Left lung (tissue), 10 donors: ENCODE measurements around the gene PPME1. TPM values are rescaled to one million over a fixed set of nuclear protein-coding genes. Genes with fewer than 3 reads are reported as not detected.

Source experiments
- ATAC-seq: fragments of 200-7000 bp; cut with Tn5 transposase; one replicate; pipeline ENCODE4 v1.9.1; 2020; ENCODE audit warnings: moderate library complexity
- DNase-seq, 4 donors: peaks; one replicate each; pipeline ENCODE4 v3.0.0-alpha.2; 2013 to 2020
- H3K27ac ChIP-seq, 2 donors: fragments of 200-600 bp; sonication (generic) in 1 of 2; one replicate each; pipeline versions ENCODE4 v1.5.0 to v1.8.0; 2020 to 2021
- H3K27me3 ChIP-seq, 2 donors: fragments of 200-600 bp; sonication (generic) in 1 of 2; one replicate each; pipeline versions ENCODE4 v1.5.0 to v1.8.0; 2020 to 2021
- H3K36me3 ChIP-seq, 2 donors: fragments of 200-600 bp; sonication (generic) in 1 of 2; one replicate each; pipeline versions ENCODE4 v1.5.0 to v1.8.0; 2020 to 2021
- H3K4me1 ChIP-seq, 2 donors: fragments of 200-600 bp; one replicate each; pipeline ENCODE4 v1.8.0; 2021
- H3K4me3 ChIP-seq, 2 donors: fragments of 200-600 bp; sonication (generic) in 1 of 2; one replicate each; pipeline versions ENCODE4 v1.5.0 to v1.8.0; 2020 to 2021; ENCODE audit warnings: mild to moderate bottlenecking in 1 of 2
- H3K9me3 ChIP-seq, 2 donors: fragments of 200-600 bp; sonication (generic) in 1 of 2; one replicate each; pipeline versions ENCODE4 v1.5.0 to v1.8.0; 2020 to 2021
- CTCF ChIP-seq, 2 donors: fragments of 200-600 bp; sonication (generic) in 1 of 2; IDR thresholded peaks; one replicate each; pipeline versions ENCODE4 v1.5.0 to v1.8.0; 2021; ENCODE audit warnings: antibody characterized with exemption in 2 of 2
- intact Hi-C, 2 donors: fragments of 100-400 bp; cut with DNase I; formaldehyde crosslinking; loops; one replicate each; pipeline versions ENCODE4 v1.11.2 to v1.14.2; 2022
- polyA plus RNA-seq, 6 donors: library from polyadenylated mRNA; unstranded; fragments of 120-200 nt; gene quantifications; one replicate each; pipeline ENCODE4 v1.2.1, GENCODE V29; 2013; ENCODE audit not compliant: insufficient read length in 6 of 6
- total RNA-seq, 2 donors: library from RNA; stranded (reverse); fragmentation: NEBNext Ultra II Directional; extraction: Animal tissue kit (Norgen Biotek cat#: 25700); gene quantifications; one replicate each; pipeline ENCODE4 v1.2.1, GENCODE V29; 2021
- donor health status: DM: no; HTN: yes; CAD: no.
- donor health status: DM: no; HTN: no; CAD: no.

The PPME1 gene
- total and polyA plus RNA-seq, 8 donors = 30.8 to 48.0 (median 44.0) TPM

- H3K27ac ChIP-seq = no peak overlapping the region
- H3K4me1 ChIP-seq = peaks cover 0 to 4% of the 10 kb centered on the region in 2 donors
- no peak for TF ChIP-seq CTCF (IDR thresholded peaks at IDR 0.05)
- peaks cover 0 to 16% of the 10 kb centered on the region in 2 donors for H3K36me3 ChIP-seq
- H3K4me3 ChIP-seq = no peak overlapping the region
- H3K27me3 ChIP-seq = no peaks in the 10 kb centered on the region
- H3K9me3 ChIP-seq = no peaks in the 10 kb centered on the region
- DNase-seq (no peak), ATAC-seq (no peak)
- intact Hi-C loops = no loop called here
Observed at GRCh38 chr11:74142624-74143023, 28.5 kb upstream of the PPME1 start.

- Histone ChIP-seq H3K4me1 (no peaks in the 10 kb centered on the region), H3K9me3 (no peaks in the 10 kb centered on the region), H3K36me3 (no peaks in the 10 kb centered on the region), H3K27ac (no peak overlapping the region), H3K27me3 (no peaks in the 10 kb centered on the region), H3K4me3 (no peak overlapping the region)
- no peak for TF ChIP-seq CTCF (IDR thresholded peaks at IDR 0.05)
- ATAC-seq (no peak), DNase-seq (no peak)
- intact Hi-C loops = no loop called here
Observed at GRCh38 chr11:74144592-74144991, 26.5 kb upstream of the PPME1 start.

- ATAC-seq (no peak), DNase-seq (no peak)
- Histone ChIP-seq H3K4me3 (no peak overlapping the region), H3K9me3 (no peaks in the 10 kb centered on the region), H3K27ac (no peak overlapping the region), H3K27me3 (no peaks in the 10 kb centered on the region), H3K4me1 (no peaks in the 10 kb centered on the region), H3K36me3 (peaks cover 0 to 5% of the 10 kb centered on the region in 2 donors)
- intact Hi-C loops = no loop called here
- no peak for TF ChIP-seq CTCF (IDR thresholded peaks at IDR 0.05)
Observed at GRCh38 chr11:74147199-74147929, 23.7 kb upstream of the PPME1 start.

GRCh38 chr11:74153224-74153623, 17.9 kb upstream of the PPME1 start:
- no peak for ATAC-seq
- DNase-seq = no peak
- H3K27me3 ChIP-seq = no peaks in the 10 kb centered on the region
- peaks cover 0 to 31% of the 10 kb centered on the region in 2 donors for H3K36me3 ChIP-seq
- TF ChIP-seq CTCF (IDR thresholded peaks at IDR 0.05) = no peak
- intact Hi-C loops = no loop called here
- no peaks in the 10 kb centered on the region for H3K4me1 ChIP-seq
- H3K4me3 ChIP-seq = no peak overlapping the region
- H3K27ac ChIP-seq = no peak overlapping the region
- peaks cover 0 to 2% of the 10 kb centered on the region in 2 donors for H3K9me3 ChIP-seq

- no peaks in the 10 kb centered on the region for H3K27me3 ChIP-seq
- H3K4me1 ChIP-seq = no peaks in the 10 kb centered on the region
- H3K4me3 ChIP-seq = no peak overlapping the region
- DNase-seq (no peak), ATAC-seq (no peak)
- no peak overlapping the region for H3K27ac ChIP-seq
- TF ChIP-seq CTCF (IDR thresholded peaks at IDR 0.05) = no peak
- peaks cover 0 to 2% of the 10 kb centered on the region in 2 donors for H3K9me3 ChIP-seq
- H3K36me3 ChIP-seq = peaks cover 0 to 39% of the 10 kb centered on the region in 2 donors
- intact Hi-C loops = no loop called here
Observed at GRCh38 chr11:74154620-74155281, 16.3 kb upstream of the PPME1 start.
